ENCODE measurements around the gene ATAT1.

- TF ChIP-seq CTCF (conservative IDR thresholded peaks at IDR 0.05 in 1 of 2, IDR thresholded peaks at IDR 0.05 in 1 of 2; ENCODE audit: extremely low read depth in 1 of 2, insufficient read depth in 1 of 2, low read depth in 1 of 2, low read length in 2 of 2) (peak; percentile 78 to 97), EZH2 (IDR thresholded peaks at IDR 0.05; ENCODE audit: borderline replicate concordance, low read length) (no peak)
These were observed 46.0 kb downstream of the ATAT1 start, which contains the start of gene DHX16 for GRCh38 chr6:30672445-30673253.

Data from mammary epithelial cell (primary cell).